ENCODE data around the gene ARID3A.

ARID3A gene

GRCh38 chr19:892243-892893, 33.5 kb upstream of the ARID3A start:
- DNase-seq = no peak

GRCh38 chr19:892894-893689, 32.7 kb upstream of the ARID3A start, which contains the start of the genes MED16 and RNU6-9:
Gene MED16 (minus strand): TSS chr19:893187. CDS start chr19:891131, 2,056 bp downstream.
Gene RNU6-9 (plus strand): TSS chr19:893484.
- DNase-seq = peak; percentile 83 to 86

DNA sequence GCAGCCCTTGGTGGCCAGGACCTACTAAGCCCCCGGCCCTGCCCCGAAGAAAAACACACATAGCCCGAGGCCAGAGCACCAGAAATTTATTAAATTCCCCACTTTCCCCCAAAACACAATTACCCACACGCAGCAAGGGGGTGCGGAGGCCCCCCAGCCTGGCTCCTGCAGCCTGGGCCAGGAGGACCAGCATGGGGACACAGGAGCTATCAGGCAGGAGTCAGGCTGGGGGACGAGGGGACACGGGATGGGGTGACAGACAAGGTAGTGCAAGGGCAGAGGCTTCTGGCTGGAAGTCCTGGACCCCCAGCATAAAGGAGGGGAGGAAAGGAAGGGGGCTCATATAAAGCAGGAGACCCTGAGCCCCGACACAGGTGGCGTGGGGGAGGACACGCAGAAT, 29.4 kb upstream of the ARID3A start:
- DNase-seq = no peak

DNA sequence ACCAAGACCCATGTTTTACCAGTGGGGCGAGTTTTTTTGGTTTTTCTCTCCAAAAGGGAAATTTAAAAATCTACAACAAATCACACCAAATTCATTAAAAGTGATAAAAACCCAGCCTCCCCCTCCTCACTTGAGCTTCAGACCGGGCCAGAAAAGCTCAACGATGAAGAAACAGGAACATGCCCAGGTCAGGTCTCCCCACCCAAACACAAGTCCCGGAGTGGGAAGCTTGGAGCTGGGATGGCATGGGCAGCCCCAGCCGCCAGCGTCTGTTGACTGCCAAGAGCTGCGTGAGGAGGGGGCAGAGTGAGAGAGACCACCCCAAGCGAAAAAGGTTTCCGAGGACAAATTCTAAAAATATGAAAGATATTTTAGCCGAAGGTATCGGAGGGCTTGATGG, 28.8 kb upstream of the ARID3A start:
- no peak for DNase-seq

DNA sequence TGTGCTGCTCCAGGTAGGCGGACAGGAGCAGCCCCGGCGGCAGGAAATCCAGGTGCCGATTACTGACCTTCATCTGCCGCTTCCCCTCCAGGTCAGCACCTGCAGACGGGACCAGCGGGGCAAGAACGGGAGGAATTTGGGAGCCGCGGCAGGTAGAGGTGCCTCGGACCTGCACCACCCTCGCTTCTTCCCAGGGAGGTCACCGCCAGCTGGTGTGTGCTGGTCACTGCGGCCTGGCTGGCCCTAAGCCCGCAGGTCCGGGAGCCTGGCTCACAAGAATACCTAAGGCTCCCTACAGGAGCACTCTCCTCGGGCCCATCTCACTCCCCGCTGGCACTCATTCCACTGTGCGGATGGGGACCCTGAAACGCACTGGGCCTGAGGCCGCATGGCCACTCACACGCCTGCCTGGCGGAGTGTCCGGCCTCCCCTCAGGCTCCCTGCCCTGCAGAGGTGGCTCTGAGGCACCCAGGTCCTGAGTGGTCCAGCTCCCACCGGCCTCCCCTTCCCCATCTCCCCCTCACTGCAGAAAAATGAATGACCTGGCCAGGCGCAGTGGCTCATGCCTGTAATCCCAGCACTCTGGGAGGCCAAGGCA, 28.3 kb upstream of the ARID3A start:
- DNase-seq = no peak

GRCh38 chr19:898663-899062, 27.2 kb upstream of the ARID3A start:
- no peak for DNase-seq

- DNase-seq = no peak
Observed at GRCh38 chr19:899336-900042, 26.3 kb upstream of the ARID3A start.

GRCh38 chr19:900043-900301, 25.9 kb upstream of the ARID3A start:
- no peak for DNase-seq

DNA sequence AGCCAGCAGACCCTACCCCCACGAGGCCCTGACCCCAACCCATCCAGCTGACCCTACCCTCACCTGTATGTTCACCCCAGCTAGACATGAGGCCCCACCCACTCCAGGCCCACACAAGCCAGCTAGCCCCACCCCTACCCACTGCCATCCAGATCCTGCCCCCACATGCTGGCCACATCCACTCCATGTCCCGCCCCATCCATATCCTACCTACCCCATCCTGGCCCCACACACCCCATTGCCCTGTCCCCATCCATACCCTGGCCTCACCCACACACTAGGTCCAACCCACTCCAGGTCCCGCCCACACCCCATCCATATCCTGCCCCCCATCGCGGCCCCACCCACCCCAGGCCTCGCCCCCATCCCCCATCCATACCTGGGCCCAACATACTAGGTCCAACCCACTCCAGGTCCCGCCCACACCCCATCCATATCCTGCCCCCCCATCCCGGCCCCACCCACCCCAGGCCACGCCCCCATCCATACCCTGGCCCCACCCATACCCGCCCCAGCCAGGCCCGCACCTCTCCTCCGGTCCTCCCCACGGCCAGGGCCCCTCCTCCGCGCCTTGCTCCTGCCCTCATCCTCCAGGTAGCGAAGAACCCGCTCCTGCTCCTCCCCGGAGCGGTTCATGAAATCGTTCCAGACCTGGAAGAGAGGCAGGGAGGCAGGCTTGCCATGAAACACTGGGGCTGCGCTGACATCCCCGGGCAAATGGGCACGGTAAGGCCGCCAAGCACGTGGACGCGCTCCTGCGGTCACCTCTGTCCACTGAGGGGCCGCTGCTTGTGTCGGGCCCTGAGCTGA, 25.3 kb upstream of the ARID3A start:
- no peak for DNase-seq

DNA sequence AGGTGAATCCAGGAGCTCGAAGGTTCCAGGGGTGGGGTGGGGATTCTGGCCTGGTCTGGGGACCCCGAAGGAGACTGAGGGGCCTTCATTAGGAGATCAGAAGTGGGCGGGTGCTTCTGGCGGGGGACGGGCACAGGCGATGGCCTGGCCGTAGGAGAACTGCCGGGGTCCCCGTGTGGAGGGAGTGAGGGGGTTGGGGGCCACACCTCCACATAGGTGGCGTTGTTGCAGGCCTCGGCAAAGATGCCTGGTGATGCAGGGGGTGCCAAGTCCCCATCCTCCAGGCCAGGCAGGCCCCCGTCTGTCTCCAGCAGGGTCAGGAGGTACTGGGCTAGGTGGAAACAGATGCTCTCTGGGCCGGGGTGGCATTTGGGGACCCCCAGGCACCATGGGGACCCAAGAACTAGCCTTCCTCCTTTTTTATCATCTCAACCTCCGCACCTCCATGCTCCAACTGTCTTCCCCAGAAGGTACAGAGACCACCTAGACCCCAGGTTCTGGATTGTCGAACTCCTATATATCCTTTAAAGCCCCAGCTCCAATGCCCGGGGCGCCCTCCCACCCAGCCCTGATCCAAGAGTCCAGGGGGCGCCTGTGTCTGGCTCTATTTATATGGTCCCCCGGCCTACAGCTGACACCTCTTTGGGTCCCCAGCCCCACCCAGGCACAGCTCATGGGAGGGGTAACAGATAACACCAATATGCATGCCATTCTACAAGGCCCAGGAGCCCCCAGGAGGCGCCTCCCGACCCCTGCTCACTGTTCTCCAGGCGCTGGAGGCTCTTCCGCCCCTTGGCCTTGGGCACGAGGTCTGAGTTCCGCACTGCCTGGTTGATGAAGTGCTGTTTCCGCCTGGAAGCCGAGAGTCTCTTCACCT, 24.4 kb upstream of the ARID3A start:
- no peak for DNase-seq

DNA sequence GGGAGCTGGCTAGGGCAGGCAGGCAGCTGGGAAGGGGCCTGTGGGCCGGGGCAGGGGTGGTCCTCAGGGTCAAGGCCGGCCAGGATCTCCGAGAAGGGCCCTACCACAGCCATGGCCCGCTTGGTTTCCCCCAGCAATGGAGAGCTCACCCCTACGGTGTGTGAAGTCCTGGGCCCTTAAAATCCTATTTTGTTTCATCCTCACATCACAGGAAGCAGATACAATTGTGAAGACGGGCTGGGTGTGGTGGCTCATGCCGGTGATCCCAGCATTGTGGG, 23.8 kb upstream of the ARID3A start:
- DNase-seq = no peak

DNA sequence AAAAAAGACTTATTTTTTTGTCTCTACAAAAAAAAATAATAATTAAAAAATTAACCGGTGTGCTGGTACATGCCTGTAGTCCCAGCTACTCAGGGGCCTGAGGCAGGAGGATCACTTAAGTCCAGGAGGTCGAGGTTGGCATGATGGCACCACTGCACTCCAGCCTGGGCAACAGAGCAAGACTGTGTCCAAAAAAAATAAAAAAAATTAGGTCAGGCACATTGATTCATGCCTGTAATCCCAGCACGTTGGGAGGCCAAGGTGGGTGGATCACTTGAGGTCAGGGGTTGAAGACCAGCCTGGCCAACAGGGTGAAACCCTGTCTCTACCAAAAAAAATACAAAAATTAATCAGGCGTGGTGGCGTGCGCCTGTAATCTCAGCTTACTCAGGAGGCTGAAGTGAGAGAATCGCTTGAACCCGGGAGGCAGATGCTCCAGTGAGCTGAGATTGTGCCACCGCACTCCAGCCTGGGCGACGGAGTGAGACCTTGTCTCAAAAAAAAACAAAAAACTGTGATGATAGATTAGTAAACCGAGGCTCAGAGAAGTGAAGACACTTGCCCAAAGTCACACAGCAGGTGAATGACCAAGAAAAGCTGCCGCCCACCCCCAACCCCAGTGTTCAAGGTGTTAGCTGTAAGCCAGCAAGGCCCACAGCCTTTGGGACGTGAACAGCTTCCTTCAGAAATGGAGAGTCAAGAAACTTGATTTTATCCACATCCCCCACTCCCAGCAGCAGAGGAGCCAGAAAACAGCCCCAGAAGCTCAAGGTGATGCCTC, 23.2 kb upstream of the ARID3A start:
- no peak for DNase-seq

DNA sequence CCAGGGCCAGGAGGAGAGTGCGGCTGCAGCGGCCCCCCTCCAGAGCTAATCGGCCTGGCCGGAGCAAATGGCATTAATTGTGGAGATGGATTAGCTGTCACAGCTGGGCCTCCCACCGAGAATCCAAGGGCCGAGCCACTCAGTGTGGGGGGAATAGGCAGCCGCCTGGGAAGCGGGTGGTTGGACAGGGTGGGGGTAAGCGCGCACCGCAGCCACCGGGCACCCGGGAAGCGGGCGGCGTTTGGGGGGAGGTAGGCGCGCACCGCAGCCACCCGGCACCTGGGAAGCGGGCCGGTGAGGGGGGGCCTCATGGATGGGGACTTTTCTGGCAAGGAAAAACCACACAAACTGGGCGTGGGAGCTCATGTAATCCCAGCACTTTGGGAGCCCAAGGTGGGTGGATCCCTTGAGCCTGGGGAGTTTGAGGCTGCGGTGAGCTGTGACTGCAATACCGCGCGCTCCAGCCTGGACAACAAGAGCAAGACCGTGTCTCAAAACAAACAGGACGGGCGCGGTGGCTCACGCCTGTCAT, 22.5 kb upstream of the ARID3A start:
- DNase-seq = no peak

DNA sequence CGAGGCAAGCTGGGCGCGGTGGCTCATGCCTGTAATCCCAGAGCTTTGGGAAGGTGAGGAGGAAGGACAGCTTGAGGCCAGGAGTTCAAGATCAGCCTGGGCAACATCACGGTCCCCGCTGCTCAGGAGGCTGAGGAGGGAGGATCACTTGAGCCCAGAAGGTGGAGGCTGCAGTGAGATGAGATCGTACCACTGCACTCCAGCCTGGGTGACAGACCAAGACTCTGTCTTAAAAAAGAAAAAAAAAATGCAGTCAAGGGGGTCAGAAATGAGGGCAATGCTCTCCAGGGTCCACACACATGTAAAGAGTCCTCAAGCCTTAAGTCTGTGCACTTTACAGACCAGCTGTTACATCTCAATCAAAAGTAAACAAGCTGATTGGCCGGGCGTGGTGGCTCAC, 21.3 kb upstream of the ARID3A start:
- no peak for DNase-seq

DNA sequence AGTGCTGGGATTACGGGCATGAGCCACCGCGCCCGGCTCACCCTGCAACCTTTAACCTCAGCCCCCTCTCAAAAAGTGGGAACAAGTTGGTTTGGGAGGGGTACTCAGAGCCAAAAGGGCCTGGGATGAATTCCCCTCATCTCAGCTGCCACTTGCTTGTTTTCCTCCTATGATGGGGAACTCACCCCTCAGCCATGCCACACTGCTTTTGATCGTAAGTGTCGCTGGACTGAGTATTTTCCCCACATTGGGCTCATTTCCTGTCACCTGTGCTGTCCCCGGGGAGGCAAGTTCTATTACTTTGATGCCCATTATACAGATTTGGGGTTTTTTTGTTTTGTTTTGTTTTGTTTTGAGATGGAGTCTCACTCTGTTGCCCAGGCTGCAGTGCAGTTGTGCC, 19.4 kb upstream of the ARID3A start:
- no peak for DNase-seq

GRCh38 chr19:907183-907853, 18.5 kb upstream of the ARID3A start:
- no peak for DNase-seq

GRCh38 chr19:911197-912033, 14.4 kb upstream of the ARID3A start:
- no peak for DNase-seq

DNA sequence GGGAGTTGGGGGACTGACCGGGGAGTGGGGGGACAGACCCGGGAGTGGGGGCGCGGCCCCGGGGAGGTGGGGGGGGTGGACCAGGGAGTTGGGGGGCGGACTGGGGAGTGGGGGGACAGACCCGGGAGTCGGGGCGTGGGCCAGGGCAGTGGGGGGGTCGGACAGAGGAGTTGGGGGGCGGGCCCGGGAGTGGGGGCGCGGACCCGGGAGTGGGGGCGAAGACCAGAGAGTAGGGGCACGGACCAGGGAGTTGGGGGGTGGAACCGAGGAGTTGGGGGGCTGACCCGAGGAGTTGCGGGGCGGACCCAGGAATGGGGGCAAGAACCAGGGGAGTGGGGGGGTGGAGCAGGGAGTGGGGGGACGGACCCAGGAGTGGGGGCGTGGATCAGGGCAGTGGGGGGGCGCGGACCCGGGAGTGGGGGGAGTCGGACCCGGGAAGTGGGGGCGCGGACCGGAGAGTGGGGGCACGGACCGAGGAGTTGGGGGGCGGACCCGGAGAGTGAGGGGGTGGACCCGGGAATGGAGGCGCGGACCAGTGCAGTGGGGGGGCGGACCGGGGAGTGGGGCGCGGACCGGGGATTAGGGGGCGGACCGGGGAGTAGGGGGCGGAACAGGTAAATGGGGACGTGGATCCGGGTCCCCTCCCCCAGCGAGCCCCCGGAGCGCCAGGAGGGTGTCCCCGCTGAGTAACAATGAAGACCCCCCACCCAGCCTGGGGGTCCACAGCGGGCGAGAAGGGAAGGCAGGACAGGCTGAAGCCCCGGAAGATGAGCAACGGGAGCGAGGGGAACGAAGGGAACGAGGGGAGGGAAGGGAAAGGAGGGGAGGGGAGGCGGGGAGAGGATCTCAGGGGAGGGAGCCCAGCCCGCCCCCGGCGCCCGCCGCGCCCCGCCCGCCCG, 13.4 kb upstream of the ARID3A start:
- peak in 1 of 2 experiments; percentile 25 for DNase-seq

Data from activated CD4-positive, alpha-beta T cell treated with anti-CD3 and anti-CD28 coated beads, Interleukin-2, amount 50 U/mL, for 4 hours (primary cell).